GM23338 (cell line): ENCODE measurements around the gene KANK3. TPM values are rescaled to one million over a fixed set of nuclear protein-coding genes. Genes with fewer than 3 reads are reported as not detected.

Source experiments
- ATAC-seq: fragments of 200-7000 bp; cut with Tn5 transposase; 3 replicates; pipeline ENCODE4 v1.9.1; 2020
- DNase-seq: peaks from one replicate; pipeline ENCODE4 v3.0.0-alpha.2; 2015; ENCODE audit warnings: low spot score
- H2AFZ ChIP-seq: fragments of 200-600 bp; sonication (generic); 2 replicates; pipeline ENCODE4 v1.8.0; 2016; ENCODE audit warnings: antibody characterized with exemption, mild to moderate bottlenecking, moderate library complexity
- H3F3A ChIP-seq: fragments of 200-600 bp; sonication (generic); replicated peaks from 2 replicates; pipeline ENCODE4 v1.8.0; 2017; ENCODE audit warnings: antibody characterized with exemption, mixed run types, low read depth
- H3K27ac ChIP-seq: fragments of 200-600 bp; sonication (generic); 2 replicates; pipeline ENCODE4 v1.6.1; 2016; ENCODE audit warnings: low read depth
- H3K27me3 ChIP-seq: fragments of 200-600 bp; sonication (generic); 2 replicates; pipeline ENCODE4 v1.8.0; 2016; ENCODE audit warnings: mild to moderate bottlenecking, mixed run types, moderate library complexity; ENCODE audit not compliant: insufficient read depth
- H3K36me3 ChIP-seq: fragments of 200-600 bp; sonication (generic); 2 replicates; pipeline ENCODE4 v1.8.0; 2016; ENCODE audit warnings: mild to moderate bottlenecking; ENCODE audit not compliant: insufficient read depth
- H3K4me1 ChIP-seq: fragments of 200-600 bp; sonication (generic); 2 replicates; pipeline ENCODE4 v1.8.0; 2016; ENCODE audit warnings: mild to moderate bottlenecking, moderate library complexity; ENCODE audit not compliant: insufficient read depth
- H3K4me2 ChIP-seq: fragments of 200-600 bp; sonication (generic); 2 replicates; pipeline ENCODE4 v1.7.1; 2017; ENCODE audit warnings: mixed run types
- H3K4me3 ChIP-seq: fragments of 200-600 bp; sonication (generic); 2 replicates; pipeline ENCODE4 v1.6.1; 2016; ENCODE audit warnings: mixed run types
- H3K79me2 ChIP-seq: fragments of 200-600 bp; sonication (generic); replicated peaks from 2 replicates; pipeline ENCODE4 v1.8.0; 2017; ENCODE audit warnings: mild to moderate bottlenecking; ENCODE audit not compliant: insufficient read depth
- H3K9me2 ChIP-seq: fragments of 200-600 bp; sonication (generic); 2 replicates; pipeline ENCODE4 v1.8.0; 2017; ENCODE audit not compliant: insufficient read depth
- H4K20me1 ChIP-seq: fragments of 200-600 bp; sonication (generic); replicated peaks from 2 replicates; pipeline ENCODE4 v1.8.0; 2017; ENCODE audit warnings: mild to moderate bottlenecking; ENCODE audit not compliant: insufficient read depth
- H3K27ac Mint-ChIP-seq: 2 replicates; pipeline ENCODE4 v1.8.0; 2020; ENCODE audit warnings: inconsistent platforms, mild to moderate bottlenecking, moderate library complexity, mixed read lengths
- H3K27me3 Mint-ChIP-seq: 3 replicates; pipeline ENCODE4 v1.8.0; 2022; ENCODE audit warnings: low read depth, mild to moderate bottlenecking, moderate library complexity, mixed read lengths, inconsistent platforms; ENCODE audit not compliant: insufficient read depth, poor library complexity
- H3K36me3 Mint-ChIP-seq: 3 replicates; pipeline ENCODE4 v1.8.0; 2021; ENCODE audit warnings: low read depth, mild to moderate bottlenecking, inconsistent platforms, moderate library complexity, mixed read lengths
- H3K4me1 Mint-ChIP-seq: 3 replicates; pipeline ENCODE4 v1.8.0; 2020; ENCODE audit warnings: mild to moderate bottlenecking, inconsistent platforms, mixed read lengths
- H3K4me3 Mint-ChIP-seq: 3 replicates; pipeline ENCODE4 v1.8.0; 2021; ENCODE audit warnings: moderate library complexity, mild to moderate bottlenecking, inconsistent platforms, mixed read lengths
- H3K9me3 Mint-ChIP-seq: 3 replicates; pipeline ENCODE4 v1.8.0; 2020; ENCODE audit warnings: moderate library complexity, mild to moderate bottlenecking, inconsistent platforms, mixed read lengths
- CREB1 ChIP-seq: fragments of 250-450 bp; sonication (Bioruptor Pico); IDR thresholded peaks from 2 replicates; pipeline ENCODE4 v1.5.0; 2020; ENCODE audit warnings: low read depth, mild to moderate bottlenecking, moderate library complexity
- EZH2 ChIP-seq: fragments of 200-600 bp; sonication (generic); IDR thresholded peaks from one replicate; pipeline ENCODE4 v1.8.0; 2017; ENCODE audit warnings: antibody characterized with exemption, mild to moderate bottlenecking, low read depth; ENCODE audit not compliant: unreplicated experiment
- EZH2phosphoT487 ChIP-seq: fragments of 200-600 bp; sonication (generic); IDR thresholded peaks from one replicate; pipeline ENCODE4 v1.8.1; 2018; ENCODE audit warnings: antibody characterized with exemption; ENCODE audit not compliant: unreplicated experiment
- JUNB ChIP-seq: IDR thresholded peaks from one replicate; pipeline ENCODE4 v1.6.1; 2016; ENCODE audit warnings: antibody characterized with exemption; ENCODE audit not compliant: unreplicated experiment
- NANOG ChIP-seq: IDR thresholded peaks from 2 replicates; pipeline ENCODE4 v1.6.1; 2016; ENCODE audit warnings: antibody characterized with exemption, borderline replicate concordance
- POLR2AphosphoS5 ChIP-seq: IDR thresholded peaks from 2 replicates; pipeline ENCODE4 v1.6.1; 2016; ENCODE audit warnings: antibody characterized with exemption, low read depth
- STAT1 ChIP-seq: IDR thresholded peaks from one replicate; pipeline ENCODE4 v1.6.1; 2016; ENCODE audit warnings: antibody characterized with exemption; ENCODE audit not compliant: unreplicated experiment
- ZNF114 ChIP-seq: fragments of 250-450 bp; sonication (Bioruptor Pico); IDR thresholded peaks from 2 replicates; pipeline ENCODE4 v1.5.0; 2020; ENCODE audit warnings: mild to moderate bottlenecking, moderate library complexity
- ZNF331 ChIP-seq: fragments of 250-450 bp; sonication (Bioruptor Pico); IDR thresholded peaks from 2 replicates; pipeline ENCODE4 v1.5.0; 2020; ENCODE audit warnings: low read depth, mild to moderate bottlenecking, moderate library complexity
- polyA plus RNA-seq: library from polyadenylated mRNA; unstranded; fragments of >200 nt; fragmentation: Nextera tagmentation; extraction: Ambion mirVana; gene quantifications from 2 replicates; pipeline ENCODE4 v1.2.1, GENCODE V29; 2016
- total RNA-seq: library from RNA; depleted of rRNA; stranded (reverse); fragments of >200 nt; shearing (Covaris generic); gene quantifications from 2 replicates; pipeline ENCODE4 v1.2.3, GENCODE V29; 2014
- TF ChIP-seq, protein P1 (sequence below): IDR thresholded peaks from 2 replicates; pipeline ENCODE4 v1.6.1; 2016; ENCODE audit warnings: antibody characterized with exemption
- TF ChIP-seq, protein P2 (sequence below): fragments of 250-450 bp; sonication (Bioruptor Pico); IDR thresholded peaks from 2 replicates; pipeline ENCODE4 v1.5.0; 2020; ENCODE audit warnings: mild to moderate bottlenecking, moderate library complexity
- TF ChIP-seq, protein P3 (sequence below): IDR thresholded peaks from one replicate; pipeline ENCODE4 v1.6.1; 2018; ENCODE audit warnings: antibody characterized with exemption; ENCODE audit not compliant: unreplicated experiment
- TF ChIP-seq, protein P4 (sequence below), 2 experiments: fragments of 200-600 bp in 1 of 2; sonication (generic) in 1 of 2; conservative IDR thresholded peaks; 2 replicates each; pipeline versions ENCODE4 v1.5.1 to v1.6.1; 2016 to 2017; ENCODE audit warnings: antibody characterized with exemption in 2 of 2, low read depth in 2 of 2, mild to moderate bottlenecking in 2 of 2, moderate library complexity in 1 of 2

The KANK3 gene
- total and polyA plus RNA-seq, 2 experiments from 2014 or later: 2.0 to 9.3 TPM

DNA sequence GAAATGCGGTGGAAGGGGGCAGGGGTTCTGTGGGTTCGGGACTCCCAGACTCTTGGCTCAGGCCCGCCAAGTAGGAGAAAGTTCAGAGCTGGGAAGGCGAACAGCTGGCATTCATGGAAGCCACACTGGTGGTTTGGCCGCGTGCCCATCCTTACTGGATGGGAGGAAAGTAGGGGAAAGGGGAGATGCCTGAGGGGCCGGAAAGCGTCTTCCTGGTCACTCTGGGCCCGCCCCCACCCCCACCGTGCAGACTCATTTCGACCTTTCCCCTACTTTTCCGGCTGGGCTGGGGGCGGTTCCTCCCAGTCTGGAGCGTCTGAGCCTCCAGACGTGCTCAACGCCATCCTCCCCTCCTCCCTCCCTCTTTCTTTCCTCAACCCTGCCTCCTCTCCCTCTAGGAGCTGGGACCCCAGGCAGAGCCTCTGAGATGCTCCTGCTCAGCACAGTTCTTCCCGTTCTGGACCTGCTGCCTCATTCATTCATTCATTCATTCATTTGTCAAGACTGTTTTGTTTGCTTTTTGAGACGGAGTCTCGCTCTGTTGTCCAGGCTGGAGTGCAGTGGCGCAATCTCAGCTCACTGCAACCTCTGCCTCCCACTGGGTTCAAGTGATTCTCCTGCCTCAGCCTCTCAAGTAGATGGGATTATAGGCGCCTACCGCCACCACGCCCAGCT, 24.4 kb upstream of the KANK3 start:
- Histone ChIP-seq H3F3A (peaks cover 9% of the 10 kb centered on the region; the same call in 1 of the 2 replicates), H2AFZ (no peak overlapping the region; the same call in 1 of the 2 replicates), H3K4me2 (peak overlapping the region; percentile 75), H3K9me2 (no peaks in the 10 kb centered on the region), H3K79me2 (no peaks in the 10 kb centered on the region), H3K4me3 (peak overlapping the region; percentile 47), H3K27me3 (peaks cover 43% of the 10 kb centered on the region), H4K20me1 (no peaks in the 10 kb centered on the region), H3K27ac (no peak overlapping the region), H3K36me3 (no peaks in the 10 kb centered on the region), H3K4me1 (peaks cover 6% of the 10 kb centered on the region; the same call in 1 of the 2 replicates)
- Mint-ChIP-seq H3K4me1 (peaks cover 22% of the 10 kb centered on the region), H3K9me3 (peaks cover 2% of the 10 kb centered on the region; the same call in 1 of the 3 replicates), H3K27me3 (peaks cover 50% of the 10 kb centered on the region), H3K4me3 (peak overlapping the region; percentile 39; the same call in 1 of the 3 replicates), H3K36me3 (no peaks in the 10 kb centered on the region), H3K27ac (no peak overlapping the region)
- TF ChIP-seq, protein P1, sequence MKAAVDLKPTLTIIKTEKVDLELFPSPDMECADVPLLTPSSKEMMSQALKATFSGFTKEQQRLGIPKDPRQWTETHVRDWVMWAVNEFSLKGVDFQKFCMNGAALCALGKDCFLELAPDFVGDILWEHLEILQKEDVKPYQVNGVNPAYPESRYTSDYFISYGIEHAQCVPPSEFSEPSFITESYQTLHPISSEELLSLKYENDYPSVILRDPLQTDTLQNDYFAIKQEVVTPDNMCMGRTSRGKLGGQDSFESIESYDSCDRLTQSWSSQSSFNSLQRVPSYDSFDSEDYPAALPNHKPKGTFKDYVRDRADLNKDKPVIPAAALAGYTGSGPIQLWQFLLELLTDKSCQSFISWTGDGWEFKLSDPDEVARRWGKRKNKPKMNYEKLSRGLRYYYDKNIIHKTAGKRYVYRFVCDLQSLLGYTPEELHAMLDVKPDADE: no peak
- TF ChIP-seq, protein P2, sequence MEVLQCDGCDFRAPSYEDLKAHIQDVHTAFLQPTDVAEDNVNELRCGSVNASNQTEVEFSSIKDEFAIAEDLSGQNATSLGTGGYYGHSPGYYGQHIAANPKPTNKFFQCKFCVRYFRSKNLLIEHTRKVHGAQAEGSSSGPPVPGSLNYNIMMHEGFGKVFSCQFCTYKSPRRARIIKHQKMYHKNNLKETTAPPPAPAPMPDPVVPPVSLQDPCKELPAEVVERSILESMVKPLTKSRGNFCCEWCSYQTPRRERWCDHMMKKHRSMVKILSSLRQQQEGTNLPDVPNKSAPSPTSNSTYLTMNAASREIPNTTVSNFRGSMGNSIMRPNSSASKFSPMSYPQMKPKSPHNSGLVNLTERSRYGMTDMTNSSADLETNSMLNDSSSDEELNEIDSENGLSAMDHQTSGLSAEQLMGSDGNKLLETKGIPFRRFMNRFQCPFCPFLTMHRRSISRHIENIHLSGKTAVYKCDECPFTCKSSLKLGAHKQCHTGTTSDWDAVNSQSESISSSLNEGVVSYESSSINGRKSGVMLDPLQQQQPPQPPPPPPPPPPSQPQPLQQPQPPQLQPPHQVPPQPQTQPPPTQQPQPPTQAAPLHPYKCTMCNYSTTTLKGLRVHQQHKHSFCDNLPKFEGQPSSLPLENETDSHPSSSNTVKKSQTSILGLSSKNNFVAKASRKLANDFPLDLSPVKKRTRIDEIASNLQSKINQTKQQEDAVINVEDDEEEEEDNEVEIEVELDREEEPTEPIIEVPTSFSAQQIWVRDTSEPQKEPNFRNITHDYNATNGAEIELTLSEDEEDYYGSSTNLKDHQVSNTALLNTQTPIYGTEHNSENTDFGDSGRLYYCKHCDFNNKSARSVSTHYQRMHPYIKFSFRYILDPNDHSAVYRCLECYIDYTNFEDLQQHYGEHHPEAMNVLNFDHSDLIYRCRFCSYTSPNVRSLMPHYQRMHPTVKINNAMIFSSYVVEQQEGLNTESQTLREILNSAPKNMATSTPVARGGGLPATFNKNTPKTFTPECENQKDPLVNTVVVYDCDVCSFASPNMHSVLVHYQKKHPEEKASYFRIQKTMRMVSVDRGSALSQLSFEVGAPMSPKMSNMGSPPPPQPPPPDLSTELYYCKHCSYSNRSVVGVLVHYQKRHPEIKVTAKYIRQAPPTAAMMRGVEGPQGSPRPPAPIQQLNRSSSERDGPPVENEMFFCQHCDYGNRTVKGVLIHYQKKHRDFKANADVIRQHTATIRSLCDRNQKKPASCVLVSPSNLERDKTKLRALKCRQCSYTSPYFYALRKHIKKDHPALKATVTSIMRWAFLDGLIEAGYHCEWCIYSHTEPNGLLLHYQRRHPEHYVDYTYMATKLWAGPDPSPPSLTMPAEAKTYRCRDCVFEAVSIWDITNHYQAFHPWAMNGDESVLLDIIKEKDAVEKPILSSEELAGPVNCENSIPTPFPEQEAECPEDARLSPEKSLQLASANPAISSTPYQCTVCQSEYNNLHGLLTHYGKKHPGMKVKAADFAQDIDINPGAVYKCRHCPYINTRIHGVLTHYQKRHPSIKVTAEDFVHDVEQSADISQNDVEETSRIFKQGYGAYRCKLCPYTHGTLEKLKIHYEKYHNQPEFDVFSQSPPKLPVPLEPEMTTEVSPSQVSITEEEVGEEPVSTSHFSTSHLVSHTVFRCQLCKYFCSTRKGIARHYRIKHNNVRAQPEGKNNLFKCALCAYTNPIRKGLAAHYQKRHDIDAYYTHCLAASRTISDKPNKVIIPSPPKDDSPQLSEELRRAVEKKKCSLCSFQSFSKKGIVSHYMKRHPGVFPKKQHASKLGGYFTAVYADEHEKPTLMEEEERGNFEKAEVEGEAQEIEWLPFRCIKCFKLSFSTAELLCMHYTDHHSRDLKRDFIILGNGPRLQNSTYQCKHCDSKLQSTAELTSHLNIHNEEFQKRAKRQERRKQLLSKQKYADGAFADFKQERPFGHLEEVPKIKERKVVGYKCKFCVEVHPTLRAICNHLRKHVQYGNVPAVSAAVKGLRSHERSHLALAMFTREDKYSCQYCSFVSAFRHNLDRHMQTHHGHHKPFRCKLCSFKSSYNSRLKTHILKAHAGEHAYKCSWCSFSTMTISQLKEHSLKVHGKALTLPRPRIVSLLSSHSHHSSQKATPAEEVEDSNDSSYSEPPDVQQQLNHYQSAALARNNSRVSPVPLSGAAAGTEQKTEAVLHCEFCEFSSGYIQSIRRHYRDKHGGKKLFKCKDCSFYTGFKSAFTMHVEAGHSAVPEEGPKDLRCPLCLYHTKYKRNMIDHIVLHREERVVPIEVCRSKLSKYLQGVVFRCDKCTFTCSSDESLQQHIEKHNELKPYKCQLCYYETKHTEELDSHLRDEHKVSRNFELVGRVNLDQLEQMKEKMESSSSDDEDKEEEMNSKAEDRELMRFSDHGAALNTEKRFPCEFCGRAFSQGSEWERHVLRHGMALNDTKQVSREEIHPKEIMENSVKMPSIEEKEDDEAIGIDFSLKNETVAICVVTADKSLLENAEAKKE: no peak
- TF ChIP-seq NANOG (no peak), EZH2phosphoT487 (no peak), EZH2 (no peak), STAT1 (no peak), CREB1 (no peak), ZNF114 (CRISPR knock-in tag) (no peak), JUNB (no peak), ZNF331 (CRISPR knock-in tag) (no peak), POLR2AphosphoS5 (no peak)
- TF ChIP-seq, protein P3, sequence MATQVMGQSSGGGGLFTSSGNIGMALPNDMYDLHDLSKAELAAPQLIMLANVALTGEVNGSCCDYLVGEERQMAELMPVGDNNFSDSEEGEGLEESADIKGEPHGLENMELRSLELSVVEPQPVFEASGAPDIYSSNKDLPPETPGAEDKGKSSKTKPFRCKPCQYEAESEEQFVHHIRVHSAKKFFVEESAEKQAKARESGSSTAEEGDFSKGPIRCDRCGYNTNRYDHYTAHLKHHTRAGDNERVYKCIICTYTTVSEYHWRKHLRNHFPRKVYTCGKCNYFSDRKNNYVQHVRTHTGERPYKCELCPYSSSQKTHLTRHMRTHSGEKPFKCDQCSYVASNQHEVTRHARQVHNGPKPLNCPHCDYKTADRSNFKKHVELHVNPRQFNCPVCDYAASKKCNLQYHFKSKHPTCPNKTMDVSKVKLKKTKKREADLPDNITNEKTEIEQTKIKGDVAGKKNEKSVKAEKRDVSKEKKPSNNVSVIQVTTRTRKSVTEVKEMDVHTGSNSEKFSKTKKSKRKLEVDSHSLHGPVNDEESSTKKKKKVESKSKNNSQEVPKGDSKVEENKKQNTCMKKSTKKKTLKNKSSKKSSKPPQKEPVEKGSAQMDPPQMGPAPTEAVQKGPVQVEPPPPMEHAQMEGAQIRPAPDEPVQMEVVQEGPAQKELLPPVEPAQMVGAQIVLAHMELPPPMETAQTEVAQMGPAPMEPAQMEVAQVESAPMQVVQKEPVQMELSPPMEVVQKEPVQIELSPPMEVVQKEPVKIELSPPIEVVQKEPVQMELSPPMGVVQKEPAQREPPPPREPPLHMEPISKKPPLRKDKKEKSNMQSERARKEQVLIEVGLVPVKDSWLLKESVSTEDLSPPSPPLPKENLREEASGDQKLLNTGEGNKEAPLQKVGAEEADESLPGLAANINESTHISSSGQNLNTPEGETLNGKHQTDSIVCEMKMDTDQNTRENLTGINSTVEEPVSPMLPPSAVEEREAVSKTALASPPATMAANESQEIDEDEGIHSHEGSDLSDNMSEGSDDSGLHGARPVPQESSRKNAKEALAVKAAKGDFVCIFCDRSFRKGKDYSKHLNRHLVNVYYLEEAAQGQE: no peak
- TF ChIP-seq, protein P4, sequence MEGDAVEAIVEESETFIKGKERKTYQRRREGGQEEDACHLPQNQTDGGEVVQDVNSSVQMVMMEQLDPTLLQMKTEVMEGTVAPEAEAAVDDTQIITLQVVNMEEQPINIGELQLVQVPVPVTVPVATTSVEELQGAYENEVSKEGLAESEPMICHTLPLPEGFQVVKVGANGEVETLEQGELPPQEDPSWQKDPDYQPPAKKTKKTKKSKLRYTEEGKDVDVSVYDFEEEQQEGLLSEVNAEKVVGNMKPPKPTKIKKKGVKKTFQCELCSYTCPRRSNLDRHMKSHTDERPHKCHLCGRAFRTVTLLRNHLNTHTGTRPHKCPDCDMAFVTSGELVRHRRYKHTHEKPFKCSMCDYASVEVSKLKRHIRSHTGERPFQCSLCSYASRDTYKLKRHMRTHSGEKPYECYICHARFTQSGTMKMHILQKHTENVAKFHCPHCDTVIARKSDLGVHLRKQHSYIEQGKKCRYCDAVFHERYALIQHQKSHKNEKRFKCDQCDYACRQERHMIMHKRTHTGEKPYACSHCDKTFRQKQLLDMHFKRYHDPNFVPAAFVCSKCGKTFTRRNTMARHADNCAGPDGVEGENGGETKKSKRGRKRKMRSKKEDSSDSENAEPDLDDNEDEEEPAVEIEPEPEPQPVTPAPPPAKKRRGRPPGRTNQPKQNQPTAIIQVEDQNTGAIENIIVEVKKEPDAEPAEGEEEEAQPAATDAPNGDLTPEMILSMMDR (conservative IDR thresholded peaks at IDR 0.05; ENCODE audit: low read depth in 2 of 2): no peak
- DNase-seq: peak; percentile 84
- ATAC-seq: peak; percentile 42
